ENCODE data around the gene RTL10. TPM values are rescaled to one million over a fixed set of nuclear protein-coding genes. Genes with fewer than 3 reads are reported as not detected.

RTL10 gene
- total RNA-seq, 1 donor: 22.9 TPM

- DNase-seq (ENCODE audit: low read depth in 2 of 3, low spot score in 2 of 3): no peak
Observed at GRCh38 chr22:19826619-19826950, 28.1 kb downstream of the RTL10 start.

GRCh38 chr22:19825904-19826618 is 28.6 kb downstream of the RTL10 start:
- DNase-seq (ENCODE audit: low read depth in 2 of 3, low spot score in 2 of 3): no peak

- no peak for DNase-seq (ENCODE audit: low read depth in 2 of 3, low spot score in 2 of 3)
Observed at GRCh38 chr22:19824926-19825339, 29.7 kb downstream of the RTL10 start.

- DNase-seq (ENCODE audit: low read depth in 2 of 3, low spot score in 2 of 3): no peak
Observed at GRCh38 chr22:19824212-19824925, 30.3 kb downstream of the RTL10 start.

GRCh38 chr22:19823902-19824211 is 30.8 kb downstream of the RTL10 start:
- DNase-seq (ENCODE audit: low read depth in 2 of 3, low spot score in 2 of 3): no peak

- DNase-seq (ENCODE audit: low read depth in 2 of 3, low spot score in 2 of 3): no peak
Observed at GRCh38 chr22:19823191-19823901, 31.3 kb downstream of the RTL10 start.

GRCh38 chr22:19822301-19823117 is 32.2 kb downstream of the RTL10 start:
- no peak for DNase-seq (ENCODE audit: low read depth in 2 of 3, low spot score in 2 of 3)

- DNase-seq (ENCODE audit: low read depth in 2 of 3, low spot score in 2 of 3): no peak
Observed at GRCh38 chr22:19821523-19822300, 33.0 kb downstream of the RTL10 start.

GRCh38 chr22:19820880-19821522 is 33.7 kb downstream of the RTL10 start:
- peak in 1 of 3 donors; percentile 3 for DNase-seq (ENCODE audit: low read depth in 2 of 3, low spot score in 2 of 3)

GRCh38 chr22:19819911-19820879 is 34.5 kb downstream of the RTL10 start:
- no peak for DNase-seq (ENCODE audit: low read depth in 2 of 3, low spot score in 2 of 3)

- no peak for DNase-seq (ENCODE audit: low read depth in 2 of 3, low spot score in 2 of 3)
Observed at GRCh38 chr22:19819208-19819910, 35.3 kb downstream of the RTL10 start.

- DNase-seq (ENCODE audit: low read depth in 2 of 3, low spot score in 2 of 3): no peak
Observed at GRCh38 chr22:19818324-19819207, 36.1 kb downstream of the RTL10 start.

- DNase-seq (ENCODE audit: low read depth in 2 of 3, low spot score in 2 of 3): no peak
Observed at GRCh38 chr22:19816372-19817119, 38.1 kb downstream of the RTL10 start.

GRCh38 chr22:19815823-19816290 is 38.8 kb downstream of the RTL10 start:
- DNase-seq (ENCODE audit: low read depth in 2 of 3, low spot score in 2 of 3): no peak

GRCh38 chr22:19815093-19815822 is 39.4 kb downstream of the RTL10 start:
- no peak for DNase-seq (ENCODE audit: low read depth in 2 of 3, low spot score in 2 of 3)

- DNase-seq (ENCODE audit: low read depth in 2 of 3, low spot score in 2 of 3): no peak
Observed at GRCh38 chr22:19814428-19814827, 40.2 kb downstream of the RTL10 start.
